HG03039 (cell line): ENCODE results near the gene JAKMIP3.
A peak's percentile ranks its signal among the peaks of the same experiment; 100 is the strongest.

ENCODE experiments used
- ATAC-seq: cut with Tn5 transposase; IDR thresholded peaks from one replicate; pipeline ENCODE4 v1.9.1; 2021; ENCODE audit warnings: mild to moderate bottlenecking, moderate library complexity; ENCODE audit not compliant: unreplicated experiment

JAKMIP3 gene

GRCh38 chr10:132065491-132066105, at the start of gene JAKMIP3:
JAKMIP3 (plus strand) TSS chr10:132065946; CDS start chr10:132104809, 38,863 bp downstream.
- no peak for ATAC-seq

GRCh38 chr10:132016514-132016913, 49.2 kb upstream of the JAKMIP3 start:
- no peak for ATAC-seq

- ATAC-seq: no peak
Observed at GRCh38 chr10:132018446-132018845, 47.3 kb upstream of the JAKMIP3 start.

- ATAC-seq: no peak
Observed at GRCh38 chr10:132019366-132019765, 46.4 kb upstream of the JAKMIP3 start.

- ATAC-seq: no peak
Observed at GRCh38 chr10:132020456-132020855, 45.3 kb upstream of the JAKMIP3 start.

- ATAC-seq: no peak
Observed at GRCh38 chr10:132021046-132021445, 44.7 kb upstream of the JAKMIP3 start.

GRCh38 chr10:132021504-132022143, 44.1 kb upstream of the JAKMIP3 start:
- no peak for ATAC-seq

- ATAC-seq: no peak
Observed at GRCh38 chr10:132022241-132022640, 43.5 kb upstream of the JAKMIP3 start.

GRCh38 chr10:132023092-132023811, 42.5 kb upstream of the JAKMIP3 start:
- ATAC-seq: peak; percentile 75

GRCh38 chr10:132027423-132027983, 38.2 kb upstream of the JAKMIP3 start:
- no peak for ATAC-seq

GRCh38 chr10:132028706-132029105, 37.0 kb upstream of the JAKMIP3 start:
- ATAC-seq: no peak

- ATAC-seq: no peak
Observed at GRCh38 chr10:132030898-132031463, 34.8 kb upstream of the JAKMIP3 start.

- ATAC-seq: no peak
Observed at GRCh38 chr10:132033632-132034031, 32.1 kb upstream of the JAKMIP3 start.

GRCh38 chr10:132035476-132035875, 30.3 kb upstream of the JAKMIP3 start:
- ATAC-seq: no peak

GRCh38 chr10:132036153-132036886, 29.4 kb upstream of the JAKMIP3 start:
- no peak for ATAC-seq

- ATAC-seq: no peak
Observed at GRCh38 chr10:132036887-132037675, 28.7 kb upstream of the JAKMIP3 start.

- ATAC-seq: no peak
Observed at GRCh38 chr10:132037676-132037975, 28.1 kb upstream of the JAKMIP3 start.

GRCh38 chr10:132039371-132039770, 26.4 kb upstream of the JAKMIP3 start:
- no peak for ATAC-seq

- no peak for ATAC-seq
Observed at GRCh38 chr10:132040046-132040445, 25.7 kb upstream of the JAKMIP3 start.

GRCh38 chr10:132041340-132041739, 24.4 kb upstream of the JAKMIP3 start:
- no peak for ATAC-seq
